Peyer's patch (tissue), 4 donors: ENCODE results near the gene MEGF9. TPM values are rescaled to one million over a fixed set of nuclear protein-coding genes. Genes with fewer than 3 reads are reported as not detected.

Source experiments
- DNase-seq, 3 donors: peaks; one replicate each; pipeline ENCODE4 v3.0.0-alpha.2; 2017 to 2019
- H3K27ac ChIP-seq, 4 donors: fragments of 200-600 bp; sonication (generic); one replicate each; pipeline ENCODE4 v1.5.1; 2016 to 2019
- H3K27me3 ChIP-seq, 2 donors: fragments of 200-600 bp; sonication (generic); one replicate each; pipeline ENCODE4 v1.5.1; 2019
- H3K36me3 ChIP-seq, 3 donors: fragments of 200-600 bp; sonication (generic); one replicate each; pipeline ENCODE4 v1.5.1; 2016 to 2019
- H3K4me1 ChIP-seq, 4 donors: fragments of 200-600 bp; sonication (generic); one replicate each; pipeline ENCODE4 v1.5.1; 2016 to 2019
- H3K4me3 ChIP-seq, 4 donors: fragments of 200-600 bp; sonication (generic); 1 replicate in 3 of 4; 2 replicates in 1 of 4; pipeline ENCODE4 v1.5.1; 2016 to 2019; ENCODE audit warnings: mild to moderate bottlenecking in 1 of 4
- H3K9me3 ChIP-seq, 4 donors: fragments of 200-600 bp; sonication (generic); one replicate each; pipeline ENCODE4 v1.5.1; 2016 to 2019; ENCODE audit warnings: mild to moderate bottlenecking in 1 of 4
- CTCF ChIP-seq, 6 experiments: fragments of 450-650 bp in 4 of 6; fragments of 200-600 bp in 2 of 6; sonication (generic) in 1 of 6; IDR thresholded peaks; one replicate each; pipeline ENCODE4 v1.5.1; 2017 to 2019; ENCODE audit warnings: antibody characterized with exemption in 6 of 6, mild to moderate bottlenecking in 3 of 6, moderate library complexity in 1 of 6
- POLR2A ChIP-seq, 2 donors: fragments of 450-650 bp; IDR thresholded peaks; one replicate each; pipeline ENCODE4 v1.5.1; 2017; ENCODE audit warnings: antibody characterized with exemption in 2 of 2, mild to moderate bottlenecking in 2 of 2, moderate library complexity in 2 of 2
- total RNA-seq, 4 donors: library from RNA; depleted of rRNA; stranded (reverse); fragments of >200 nt; gene quantifications; one replicate each; pipeline ENCODE4 v1.1.0, GENCODE V29; 2016

MEGF9 gene
- total RNA-seq, 4 donors from 2014 or later = 8.1 to 15.1 (median 11.5) TPM

DNA sequence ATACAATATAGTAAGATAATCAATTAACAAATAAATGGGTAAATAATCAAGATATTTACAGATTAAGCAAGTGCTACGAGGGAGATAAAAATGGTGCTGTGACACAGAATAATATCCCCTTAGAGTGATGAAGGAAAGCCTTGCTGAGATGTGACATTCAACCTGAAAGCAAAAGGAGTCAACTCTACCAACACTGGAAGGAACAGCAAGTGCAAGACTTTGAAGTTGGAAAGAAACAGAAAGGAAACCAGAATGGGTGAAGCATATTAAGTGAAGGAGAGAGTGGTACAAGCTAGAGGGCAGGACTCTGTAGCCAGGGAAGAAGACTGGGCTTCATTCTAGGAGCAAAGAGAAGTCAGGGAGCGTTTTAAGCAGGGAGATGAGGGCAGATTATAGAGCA, 12.2 kb upstream of the MEGF9 start:
- Histone ChIP-seq H3K4me1 (no peaks in the 10 kb centered on the region), H3K27ac (no peak overlapping the region), H3K36me3 (no peaks in the 10 kb centered on the region), H3K9me3 (no peaks in the 10 kb centered on the region), H3K27me3 (no peaks in the 10 kb centered on the region), H3K4me3 (no peak overlapping the region)
- DNase-seq = no peak
- no peak for TF ChIP-seq POLR2A (IDR thresholded peaks at IDR 0.05)
- no peak for TF ChIP-seq CTCF (IDR thresholded peaks at IDR 0.05)

- Histone ChIP-seq H3K4me3 (no peak overlapping the region), H3K36me3 (no peaks in the 10 kb centered on the region), H3K4me1 (no peaks in the 10 kb centered on the region), H3K9me3 (no peaks in the 10 kb centered on the region), H3K27me3 (no peaks in the 10 kb centered on the region), H3K27ac (no peak overlapping the region)
- no peak for TF ChIP-seq CTCF (IDR thresholded peaks at IDR 0.05)
- no peak for DNase-seq
Observed at GRCh38 chr9:120725907-120726306, 11.6 kb upstream of the MEGF9 start.

DNA sequence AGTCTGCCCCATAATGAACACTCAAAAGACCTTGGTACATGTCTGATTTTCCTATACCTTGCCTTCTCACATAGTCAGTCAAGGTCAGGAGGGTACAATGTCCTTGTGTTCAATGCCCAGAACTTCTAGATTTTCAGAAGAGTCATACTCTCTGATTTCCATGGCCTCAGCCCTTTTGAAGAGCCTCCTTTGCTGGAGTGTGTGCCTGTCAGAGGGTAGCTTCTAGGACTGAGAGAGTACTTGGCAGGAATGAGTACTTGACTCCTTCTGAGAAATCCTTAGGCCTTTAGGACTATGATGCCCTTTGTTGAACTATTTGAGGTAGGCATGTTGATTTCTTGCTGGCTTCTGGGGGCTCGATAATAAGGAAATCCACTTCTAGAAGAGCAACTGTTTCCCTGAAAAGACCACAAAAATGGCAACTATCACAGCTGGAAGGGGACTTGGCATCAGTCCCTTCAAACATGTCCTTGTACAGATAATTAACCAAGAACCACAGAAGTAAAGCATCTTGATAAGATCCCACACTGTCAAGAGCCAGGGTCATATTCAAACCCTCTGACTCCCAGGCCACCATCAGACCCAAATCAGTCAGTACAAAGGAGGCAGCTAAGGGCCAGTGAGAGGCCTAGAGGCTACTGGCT, 10.6 kb upstream of the MEGF9 start:
- H3K27ac ChIP-seq = no peak overlapping the region
- no peaks in the 10 kb centered on the region for H3K27me3 ChIP-seq
- H3K9me3 ChIP-seq = no peaks in the 10 kb centered on the region
- TF ChIP-seq POLR2A (IDR thresholded peaks at IDR 0.05) = no peak
- TF ChIP-seq CTCF (IDR thresholded peaks at IDR 0.05) = no peak
- no peak overlapping the region for H3K4me3 ChIP-seq
- no peak for DNase-seq
- no peaks in the 10 kb centered on the region for H3K36me3 ChIP-seq
- no peaks in the 10 kb centered on the region for H3K4me1 ChIP-seq

- Histone ChIP-seq H3K27ac (no peak overlapping the region), H3K36me3 (no peaks in the 10 kb centered on the region), H3K9me3 (no peaks in the 10 kb centered on the region), H3K4me1 (no peaks in the 10 kb centered on the region), H3K27me3 (no peaks in the 10 kb centered on the region), H3K4me3 (no peak overlapping the region)
- TF ChIP-seq CTCF (IDR thresholded peaks at IDR 0.05) = no peak
- TF ChIP-seq POLR2A (IDR thresholded peaks at IDR 0.05) = no peak
- no peak for DNase-seq
Observed at GRCh38 chr9:120723565-120723964, 9.3 kb upstream of the MEGF9 start.

DNA sequence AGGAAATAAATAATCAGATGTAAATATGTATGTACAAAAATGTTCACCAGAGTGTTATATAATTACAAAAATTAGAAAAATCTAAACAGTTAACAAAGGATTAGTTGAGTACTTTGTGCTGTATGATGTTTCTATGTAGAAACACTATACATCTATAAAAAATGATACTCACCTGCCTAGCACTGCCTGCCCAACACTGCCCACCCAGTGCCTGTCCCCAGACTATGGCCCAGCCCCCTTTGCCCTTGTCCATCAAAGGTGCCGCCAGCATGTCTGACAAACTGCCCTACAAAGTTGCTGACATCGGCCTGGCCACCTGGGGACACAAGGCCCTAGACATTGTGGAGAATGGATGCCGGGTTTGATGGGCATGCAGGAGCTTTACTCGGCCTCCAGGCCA, 6.1 kb upstream of the MEGF9 start:
- Histone ChIP-seq H3K27ac (no peak overlapping the region), H3K36me3 (no peaks in the 10 kb centered on the region), H3K27me3 (no peaks in the 10 kb centered on the region), H3K4me1 (peaks cover 0 to 3% (median 0%) of the 10 kb centered on the region in 4 donors), H3K4me3 (no peak overlapping the region), H3K9me3 (no peaks in the 10 kb centered on the region)
- TF ChIP-seq CTCF (IDR thresholded peaks at IDR 0.05) (no peak), POLR2A (IDR thresholded peaks at IDR 0.05) (no peak)
- no peak for DNase-seq

DNA sequence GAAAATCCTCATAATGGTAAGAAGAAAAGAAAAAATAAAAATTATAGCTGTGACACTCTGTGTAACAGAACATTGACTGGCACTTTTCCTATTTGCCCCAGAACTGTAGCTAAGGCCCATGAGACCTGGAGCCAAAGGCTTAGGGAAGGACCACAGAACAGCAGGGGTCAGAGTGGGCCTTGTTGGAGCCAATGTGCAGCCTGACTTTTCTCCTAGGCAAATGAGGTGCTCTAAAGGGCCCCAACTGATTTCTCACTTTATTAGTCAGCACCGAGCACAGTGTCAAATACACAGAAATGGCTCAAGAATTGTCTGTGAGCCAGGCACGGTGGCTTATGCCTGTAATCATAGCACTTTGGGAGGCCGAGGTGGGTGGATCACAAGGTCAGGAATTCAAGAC, 4.0 kb upstream of the MEGF9 start:
- Histone ChIP-seq H3K4me1 (peaks cover 0 to 9% (median 2%) of the 10 kb centered on the region in 4 donors), H3K9me3 (no peaks in the 10 kb centered on the region), H3K27me3 (no peaks in the 10 kb centered on the region), H3K27ac (no peak overlapping the region), H3K4me3 (no peak overlapping the region), H3K36me3 (no peaks in the 10 kb centered on the region)
- no peak for DNase-seq
- no peak for TF ChIP-seq CTCF (IDR thresholded peaks at IDR 0.05)
- TF ChIP-seq POLR2A (IDR thresholded peaks at IDR 0.05) = no peak
